ENCODE results near the gene ASPSCR1.

ASPSCR1 gene

GRCh38 chr17:81999976-82000802 is 22.8 kb downstream of the ASPSCR1 start:
- DNase-seq (ENCODE audit: low spot score), result no peak

DNA sequence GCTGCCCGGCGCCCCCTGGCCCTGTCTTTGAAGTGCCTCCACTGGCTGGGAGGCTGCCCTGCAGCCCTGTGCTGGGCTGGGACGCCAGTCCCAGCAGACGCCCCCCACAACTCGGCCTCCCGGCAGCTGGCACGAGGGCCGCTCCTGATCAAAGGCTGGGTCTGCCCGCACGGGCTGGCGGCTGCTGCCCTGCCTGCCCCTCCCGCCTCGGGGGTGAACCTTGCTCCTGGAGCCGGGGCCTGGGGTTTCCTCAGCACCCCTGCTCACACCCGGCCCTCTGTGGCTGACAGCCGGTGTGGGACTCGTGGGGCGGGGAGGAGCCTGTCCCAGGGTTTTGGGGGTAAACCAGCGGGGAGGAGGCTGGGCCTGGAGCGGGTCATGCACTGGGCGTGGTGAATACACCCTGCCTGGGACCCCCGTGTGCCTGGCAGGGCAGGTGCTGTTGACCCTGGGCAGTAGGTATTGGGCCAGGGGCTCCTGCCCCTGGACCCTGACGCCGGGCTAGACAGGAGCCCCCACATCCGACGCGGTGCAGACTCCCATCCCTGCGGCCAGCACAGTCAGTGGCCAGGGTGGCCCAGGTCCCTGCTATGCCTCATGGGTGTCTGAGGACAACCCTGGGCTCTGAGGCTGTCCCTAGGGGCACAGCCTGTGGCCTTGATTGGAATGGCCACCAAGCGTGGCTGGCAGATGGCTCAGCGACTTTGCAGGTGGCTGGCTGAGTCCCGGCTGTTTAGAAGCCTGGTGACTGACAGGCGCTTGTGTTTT is 23.6 kb downstream of the ASPSCR1 start:
- no peak for DNase-seq (ENCODE audit: low spot score)

DNA sequence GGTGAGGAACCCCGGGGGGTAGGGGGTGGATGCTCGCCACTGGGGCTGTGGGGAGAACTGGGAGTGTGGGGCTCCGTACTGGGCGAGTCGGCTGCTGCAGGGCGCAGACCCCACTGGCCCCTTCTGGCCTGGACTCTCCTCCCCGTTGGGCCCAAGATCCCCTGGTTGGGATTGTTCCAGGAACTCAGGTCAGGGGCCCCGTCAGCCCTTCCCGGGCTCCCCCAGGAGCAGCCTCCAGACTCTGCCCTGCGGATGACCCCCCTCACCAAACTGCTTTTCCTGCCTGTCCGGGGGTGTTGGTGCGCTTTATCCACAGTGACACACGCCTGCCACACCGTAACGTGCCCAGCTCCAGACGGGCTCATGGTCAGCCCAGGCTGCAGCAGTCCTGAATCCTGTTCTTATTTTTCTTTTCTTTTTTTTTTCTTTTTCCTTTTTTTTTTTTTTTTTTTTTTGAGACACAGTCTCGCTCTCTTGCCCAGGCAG is 24.2 kb downstream of the ASPSCR1 start:
- no peak for DNase-seq (ENCODE audit: low spot score)

GRCh38 chr17:82003411-82004381 is 26.3 kb downstream of the ASPSCR1 start:
- DNase-seq (ENCODE audit: low spot score), result no peak

DNA sequence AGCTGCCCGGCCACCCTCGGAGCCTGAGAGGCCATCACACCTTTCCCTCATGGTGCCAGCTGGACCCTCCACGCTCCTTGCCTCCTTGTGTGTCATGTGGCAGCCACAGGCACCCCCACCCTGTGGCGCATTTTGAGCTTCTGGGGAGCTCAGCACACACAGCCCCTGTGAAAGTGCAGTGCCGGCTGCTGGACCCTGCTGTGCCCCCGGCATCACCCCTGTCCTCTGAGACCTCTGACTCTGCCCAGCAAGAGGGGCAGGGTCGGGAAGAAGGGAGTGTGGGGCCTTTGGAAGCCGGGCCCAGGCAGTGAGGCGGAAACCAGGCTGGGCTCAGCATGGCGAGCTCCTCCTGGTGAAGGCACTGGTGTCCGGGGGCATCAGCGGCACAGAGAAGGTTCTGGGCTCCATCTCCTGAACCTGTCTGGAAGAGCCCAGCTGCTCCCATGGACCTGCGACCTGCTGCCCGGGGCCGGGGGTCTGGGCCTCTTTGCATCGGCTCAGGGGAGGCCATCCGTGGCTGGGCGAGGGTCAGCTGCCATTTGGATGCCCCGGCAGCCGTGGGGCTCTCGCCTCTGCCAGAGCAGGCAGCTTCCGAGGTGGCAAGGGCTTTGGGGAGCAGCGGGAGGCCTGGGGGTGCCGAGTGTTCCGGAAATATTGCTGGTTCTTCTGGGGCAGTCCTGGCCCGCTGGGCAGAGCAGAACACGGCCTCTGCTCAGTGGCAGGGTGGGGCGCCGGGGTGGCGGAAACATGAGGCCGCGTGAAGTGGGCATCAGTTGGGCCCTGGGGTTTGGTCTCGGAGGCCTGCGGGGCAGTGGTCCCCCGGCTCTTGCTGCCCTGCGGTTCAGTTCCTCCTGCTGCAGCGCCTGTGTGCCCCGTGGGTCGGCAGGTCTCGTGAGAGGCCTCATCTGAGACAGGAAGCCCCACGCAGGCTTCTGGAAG is 27.4 kb downstream of the ASPSCR1 start:
- no peak for DNase-seq (ENCODE audit: low spot score)

GRCh38 chr17:82005701-82006348 is 28.4 kb downstream of the ASPSCR1 start:
- no peak for DNase-seq (ENCODE audit: low spot score)

DNA sequence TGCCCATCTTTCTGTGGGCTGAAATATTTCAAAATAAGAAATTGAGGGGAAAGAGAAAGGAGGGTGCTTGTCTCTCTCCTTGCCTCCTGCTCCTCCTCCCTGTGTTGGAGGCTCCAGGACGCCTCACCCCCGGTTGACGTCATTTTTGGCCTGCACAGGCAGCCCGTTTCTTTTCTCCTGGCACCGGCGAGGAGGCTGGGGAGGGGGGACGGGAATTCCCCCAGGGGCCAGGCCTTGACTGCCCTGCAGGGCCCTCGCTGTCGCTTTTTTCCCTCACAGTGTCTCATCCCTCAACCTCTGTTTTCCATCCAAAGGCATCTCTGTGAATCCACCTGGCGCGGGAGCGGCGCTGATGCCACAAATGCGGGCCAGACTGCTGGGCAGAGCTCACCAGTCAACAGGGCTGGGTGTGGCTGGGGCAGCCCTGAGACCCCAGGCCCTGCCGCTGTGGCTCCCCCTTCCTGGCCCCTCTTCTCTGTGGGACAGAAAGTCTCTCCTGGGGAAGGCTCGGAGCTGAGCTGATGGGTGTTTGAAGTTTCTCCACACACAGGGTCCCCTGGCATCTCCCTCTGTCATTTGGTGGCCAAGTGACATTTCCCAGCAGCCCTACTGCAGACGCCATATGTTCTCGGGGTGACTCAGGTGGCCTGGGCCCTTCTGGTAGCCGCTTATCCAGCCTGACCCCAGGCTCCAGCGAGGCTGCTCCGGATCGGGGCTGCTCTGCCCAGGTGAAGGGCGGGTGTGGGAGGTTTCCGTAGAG is 29.2 kb downstream of the ASPSCR1 start:
- DNase-seq (ENCODE audit: low spot score), result no peak

- no peak for DNase-seq (ENCODE audit: low spot score)
Measured at GRCh38 chr17:82007228-82007494, 29.7 kb downstream of the ASPSCR1 start.

- no peak for DNase-seq (ENCODE audit: low spot score)
Measured at GRCh38 chr17:82007495-82008257, 30.2 kb downstream of the ASPSCR1 start.

DNA sequence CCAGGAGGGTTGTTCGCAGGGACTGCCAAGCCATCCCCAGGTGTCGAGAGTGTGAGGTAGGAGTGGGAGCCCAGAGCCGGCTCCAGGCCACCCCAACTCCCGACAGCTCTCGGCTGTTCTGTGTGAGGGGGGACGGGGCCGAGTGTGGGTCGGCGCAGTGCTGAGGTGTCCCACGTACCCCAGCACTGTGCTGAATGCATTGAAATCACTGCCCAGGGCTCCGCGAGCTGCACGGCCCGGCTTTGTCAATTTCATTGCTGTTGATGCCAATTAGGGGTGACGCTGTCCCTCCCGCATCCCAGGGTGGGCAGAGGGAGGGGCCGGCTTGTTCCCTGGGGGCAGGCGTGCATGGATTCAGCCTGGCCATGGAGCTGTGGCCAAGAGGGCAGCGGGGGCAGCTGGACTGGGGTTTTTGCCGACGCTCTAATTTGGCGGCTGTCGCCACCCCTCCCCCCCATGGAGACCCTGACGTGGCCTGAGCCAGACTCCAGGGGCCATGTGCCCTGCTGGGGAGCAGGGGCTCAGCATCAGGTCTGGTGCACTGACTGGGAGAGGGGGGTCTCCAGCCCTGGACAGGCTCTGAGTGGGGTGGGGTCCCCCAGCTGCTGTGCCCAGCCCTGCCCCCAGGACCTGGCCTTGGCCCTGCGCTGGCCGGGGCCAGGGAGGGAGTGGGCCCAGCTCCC is 31.0 kb downstream of the ASPSCR1 start:
- no peak for DNase-seq (ENCODE audit: low spot score)

DNA sequence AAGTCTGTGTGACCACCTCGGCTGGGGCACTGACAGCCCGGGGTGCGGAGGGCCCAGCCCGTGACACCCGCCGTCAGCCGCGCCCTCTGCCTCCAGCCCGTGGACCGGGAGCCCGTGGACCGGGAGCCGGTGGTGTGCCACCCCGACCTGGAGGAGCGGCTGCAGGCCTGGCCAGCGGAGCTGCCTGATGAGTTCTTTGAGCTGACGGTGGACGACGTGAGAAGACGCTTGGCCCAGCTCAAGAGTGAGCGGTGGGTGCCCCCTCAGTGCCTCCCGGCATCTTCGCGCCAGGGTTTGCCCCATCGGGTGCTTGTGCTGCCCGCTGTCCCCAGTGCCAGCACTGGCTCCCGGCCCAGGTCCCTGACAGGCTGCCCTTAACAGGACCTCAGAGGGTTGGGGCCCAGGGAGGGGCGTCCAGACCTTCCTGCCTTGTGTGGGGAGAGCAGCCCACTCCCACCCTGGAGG is 31.5 kb downstream of the ASPSCR1 start:
- no peak for DNase-seq (ENCODE audit: low spot score)

GRCh38 chr17:82009413-82009812 is 32.0 kb downstream of the ASPSCR1 start:
- no peak for DNase-seq (ENCODE audit: low spot score)

DNA sequence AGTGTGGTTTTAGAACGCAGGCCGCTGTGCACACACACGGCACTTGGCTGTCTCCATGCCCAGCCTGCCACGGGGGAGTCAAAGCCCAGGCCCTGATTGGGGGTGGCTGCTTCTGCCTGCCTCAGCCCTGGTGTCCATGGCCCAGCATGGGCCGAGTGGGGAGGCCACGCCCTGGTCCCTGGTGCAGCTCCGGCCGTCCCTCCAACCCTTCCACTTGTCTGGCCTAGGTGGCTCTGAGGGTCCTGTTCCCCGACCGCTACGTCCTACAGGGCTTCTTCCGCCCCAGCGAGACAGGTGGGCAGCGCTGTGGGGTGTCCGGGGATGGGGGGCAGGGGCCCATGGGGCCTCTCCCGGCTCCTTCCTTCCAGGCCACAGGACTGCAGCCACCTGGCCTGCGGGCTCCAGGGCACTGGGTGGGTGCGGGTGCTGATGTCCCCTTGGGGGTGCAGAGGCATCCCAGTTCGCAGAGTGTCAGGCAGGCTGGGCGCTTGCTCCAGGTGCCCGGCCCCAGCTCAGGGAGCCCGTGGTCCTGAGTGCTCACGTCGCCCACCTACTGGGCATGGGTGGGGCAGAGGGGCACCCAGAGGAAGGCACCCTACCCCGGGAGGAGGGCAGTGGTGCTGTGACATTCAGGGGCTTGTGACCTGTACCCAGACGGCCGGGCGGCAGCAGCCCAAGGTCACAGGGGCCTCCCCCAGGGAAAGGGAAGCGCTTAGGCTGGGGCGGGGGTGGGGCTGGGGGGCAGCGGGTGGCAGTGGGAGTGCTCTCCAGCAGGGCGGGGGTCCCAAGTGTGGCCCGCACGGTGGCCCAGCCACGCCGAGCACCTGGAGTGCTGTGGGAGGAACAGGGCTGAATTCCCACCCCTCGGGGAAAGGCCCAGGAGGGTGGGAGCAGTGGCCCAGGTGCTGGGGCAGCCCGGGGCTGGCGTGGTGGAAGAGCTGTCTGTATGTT is 33.4 kb downstream of the ASPSCR1 start:
- DNase-seq (ENCODE audit: low spot score), result no peak

- no peak for DNase-seq (ENCODE audit: low spot score)
Measured at GRCh38 chr17:82011617-82012187, 34.3 kb downstream of the ASPSCR1 start.

DNA sequence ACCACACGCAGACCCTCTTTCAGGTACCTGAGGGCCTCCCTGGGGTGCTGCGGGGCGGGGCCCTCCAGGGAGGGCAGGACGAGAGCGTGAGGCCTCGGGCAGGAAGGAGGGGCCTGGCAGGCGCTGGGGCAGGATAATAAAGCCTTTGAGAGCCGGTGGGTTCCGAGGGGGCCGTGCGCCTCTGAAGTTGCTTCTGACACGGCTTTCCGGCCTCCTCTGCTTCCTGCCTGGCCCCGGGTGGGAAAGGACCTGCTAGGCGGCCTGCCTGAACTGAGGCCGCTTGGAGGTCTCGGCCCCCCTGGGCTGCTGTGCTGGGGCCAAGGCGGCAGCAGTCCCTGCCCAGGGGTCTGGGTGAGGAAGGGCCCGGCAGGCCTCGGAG is 34.8 kb downstream of the ASPSCR1 start:
- DNase-seq (ENCODE audit: low spot score), result no peak

GRCh38 chr17:82012640-82013295 is 35.3 kb downstream of the ASPSCR1 start:
- DNase-seq (ENCODE audit: low spot score), result no peak
